PC-3 (cell line): Measurements from ENCODE around the gene PIK3R5.

Source experiments
- CTCF ChIP-seq: fragments of 300-600 bp; sonication (generic); conservative IDR thresholded peaks from 2 replicates; pipeline ENCODE4 v1.5.1; 2017; ENCODE audit warnings: antibody characterized with exemption, low read depth, mild to moderate bottlenecking, low read length
- EZH2 ChIP-seq: fragments of 300-600 bp; sonication (generic); IDR thresholded peaks from one replicate; pipeline ENCODE4 v1.6.1; 2017; ENCODE audit warnings: antibody characterized with exemption, mild to moderate bottlenecking, low read length; ENCODE audit not compliant: unreplicated experiment
- EZH2phosphoT487 ChIP-seq: fragments of 300-600 bp; sonication (generic); IDR thresholded peaks from 2 replicates; pipeline ENCODE4 v1.6.1; 2018; ENCODE audit warnings: mild to moderate bottlenecking, antibody characterized with exemption, low read length, borderline replicate concordance

DNA sequence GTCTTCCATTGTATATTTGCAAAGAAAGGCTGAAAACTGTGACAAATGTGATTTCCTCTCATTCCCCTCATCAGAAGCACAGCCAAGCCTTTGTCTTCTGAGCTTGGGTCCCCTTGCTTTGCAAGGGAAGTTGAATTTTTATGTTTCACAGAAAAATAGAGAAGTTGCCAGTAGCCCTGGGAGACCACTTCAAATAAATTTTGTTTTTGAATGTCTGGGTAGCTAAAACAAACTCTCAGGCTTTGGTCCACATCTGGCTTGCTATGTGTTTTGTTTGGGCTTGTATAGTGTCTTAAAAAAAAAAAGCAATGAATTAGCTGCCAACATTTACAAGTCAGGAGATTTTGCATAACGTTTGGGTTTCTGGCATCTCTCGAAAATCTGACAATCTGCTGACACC lies 122.2 kb downstream of the PIK3R5 start:
- TF ChIP-seq CTCF (no peak), EZH2phosphoT487 (no peak), EZH2 (no peak)
